Endometrial microvascular endothelial cells (primary cell): ENCODE data around the gene TEF. TPM values are rescaled to one million over a fixed set of nuclear protein-coding genes. Genes with fewer than 3 reads are reported as not detected.
"Not testable (repeated sequence)": the region's sequence is repeated elsewhere in the genome, so short reads cannot be mapped to it uniquely, and the experiment has no call there.

Experiments used
- in situ Hi-C: cut with HindIII; loops from 2 replicates; pipeline ENCODE4 v1.10.0; 2017; ENCODE audit warnings: low sequenced_read_pairs, low pct_unique_long_range_greater_than_20kb; ENCODE audit errors: inconsistent ontology term
- total RNA-seq: library from RNA; depleted of rRNA; stranded (reverse); fragments of >200 nt; gene quantifications from one replicate; pipeline ENCODE4 v1.2.3, GENCODE V29; 2015; ENCODE audit errors: inconsistent ontology term

The TEF gene
- total RNA-seq, 1 donor from 2014 or later, result 2.6 TPM

DNA sequence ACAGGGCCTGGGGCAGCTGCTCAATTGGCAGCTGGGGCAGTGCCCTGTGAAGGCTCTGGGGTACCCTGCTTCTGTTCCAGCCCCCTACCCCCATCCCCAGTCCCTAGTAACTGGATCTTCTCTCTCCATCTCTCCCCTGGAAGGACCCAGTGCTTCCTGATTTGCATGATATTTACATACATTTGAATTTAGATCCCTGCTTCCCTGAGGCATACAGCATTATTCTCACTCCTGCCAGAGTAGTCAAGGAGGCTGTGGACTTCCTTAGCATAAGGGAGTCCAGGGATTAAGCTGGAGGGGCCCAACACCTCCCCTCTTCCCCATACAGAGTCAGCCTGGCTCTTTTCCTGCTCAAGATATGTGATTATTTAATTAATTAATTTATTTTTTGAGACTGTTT lies 24.7 kb downstream of the TEF start:
- in situ Hi-C loops, result no loop called here

DNA sequence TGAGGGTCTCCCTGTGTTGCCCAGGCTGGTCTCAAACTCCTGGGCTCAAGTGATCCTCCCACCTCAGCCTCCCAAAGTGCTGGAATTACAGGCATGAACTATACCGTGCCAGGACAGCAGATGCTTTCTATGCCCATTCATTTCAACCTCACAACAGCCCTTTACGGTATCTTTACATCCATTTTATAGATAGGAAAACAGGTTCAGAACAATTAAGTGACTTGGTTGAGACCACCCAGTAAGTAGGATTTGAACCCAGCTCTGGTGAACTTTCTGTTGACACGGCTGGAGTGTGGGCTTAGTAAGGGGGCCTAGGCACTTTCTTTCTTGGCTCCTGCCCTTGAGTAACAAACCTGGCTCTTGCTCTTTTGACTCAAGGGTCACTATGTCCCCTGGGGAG lies 25.7 kb downstream of the TEF start:
- in situ Hi-C loops, result no loop called here

DNA sequence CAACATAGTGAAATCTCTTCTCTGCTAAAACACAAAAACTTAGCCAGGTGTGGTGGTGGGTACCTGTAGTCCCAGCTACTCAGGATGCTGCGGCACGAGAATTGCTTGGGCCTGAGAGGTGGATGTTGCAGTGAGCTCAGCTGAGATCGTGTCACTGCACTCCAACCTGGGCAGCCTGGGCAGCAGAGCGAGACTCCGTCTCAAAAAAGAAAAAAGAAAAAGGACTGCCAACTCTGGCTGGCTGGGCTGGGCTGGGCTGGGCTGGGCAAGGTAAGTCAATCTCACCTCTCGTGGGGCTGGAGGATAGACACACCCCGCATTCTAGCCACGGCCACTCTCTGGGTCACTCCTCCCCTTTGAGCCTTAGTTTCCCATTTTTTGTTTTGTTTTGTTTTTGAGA lies 26.9 kb downstream of the TEF start:
- in situ Hi-C loops, result no loop called here

GRCh38 chr22:41410311-41410751 lies 28.6 kb downstream of the TEF start:
- in situ Hi-C loops, result no loop called here

DNA sequence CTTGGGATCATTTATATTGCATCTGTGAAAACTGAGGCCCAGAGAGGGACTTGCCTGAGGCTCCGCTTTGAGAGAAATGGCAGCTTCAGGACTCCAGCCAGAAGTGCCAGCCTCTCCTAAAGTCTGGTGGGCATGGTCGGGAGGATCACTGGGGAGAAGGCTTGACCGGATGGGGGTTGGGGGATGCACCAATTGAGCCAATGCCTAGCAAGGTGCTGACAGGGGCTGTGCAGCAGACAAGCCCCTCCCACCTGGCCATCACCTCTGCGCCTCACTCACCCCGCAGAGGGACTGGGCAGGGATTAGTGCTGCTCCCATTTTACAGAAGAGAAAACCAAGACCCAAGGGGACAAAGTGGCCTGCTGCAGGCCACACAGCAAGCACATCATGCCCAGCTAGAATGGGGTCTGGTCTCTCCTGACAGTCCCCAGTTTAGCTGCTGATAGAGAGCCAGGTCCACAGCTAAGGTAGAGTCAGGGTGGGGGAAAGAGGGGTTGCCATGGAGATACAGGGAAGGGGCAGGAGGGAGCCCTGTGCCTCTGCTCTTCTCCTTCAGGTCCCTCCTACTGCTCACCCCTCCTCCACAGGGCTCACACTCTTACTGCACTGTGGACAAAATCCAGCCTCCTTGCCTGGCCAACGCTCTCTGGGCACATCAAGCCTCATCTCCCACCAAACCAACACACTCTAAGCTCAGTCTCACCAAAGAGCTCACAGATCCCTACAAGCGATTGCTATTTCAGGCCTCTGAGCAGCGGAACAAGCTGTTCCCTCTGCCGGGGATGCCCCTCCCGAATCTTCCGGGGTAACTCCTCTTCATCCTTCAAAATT lies 29.5 kb downstream of the TEF start:
- in situ Hi-C loops, result no loop called here

DNA sequence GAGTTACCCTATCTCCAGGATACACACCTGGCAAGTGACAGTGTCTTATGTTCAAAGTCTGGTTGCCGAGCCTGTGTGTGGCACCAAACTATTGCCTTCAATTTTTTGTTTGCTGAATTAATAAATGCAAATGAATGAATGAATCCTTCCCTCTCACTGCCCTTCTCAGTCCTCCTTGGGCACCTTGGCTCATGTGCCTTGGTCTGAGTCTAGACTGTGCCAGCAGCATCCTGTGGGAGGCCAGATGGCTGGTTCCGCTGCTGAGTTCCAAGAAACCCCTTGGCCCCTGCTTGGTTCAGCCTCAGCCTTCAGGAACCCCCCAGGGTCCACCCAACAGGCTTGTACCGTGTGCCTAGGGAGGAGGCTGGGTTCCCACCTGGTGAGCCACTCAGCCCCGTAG lies 33.8 kb downstream of the TEF start:
- in situ Hi-C loops, result no loop called here

GRCh38 chr22:41417622-41418390 lies 36.1 kb downstream of the TEF start:
- in situ Hi-C loops, result no loop called here

DNA sequence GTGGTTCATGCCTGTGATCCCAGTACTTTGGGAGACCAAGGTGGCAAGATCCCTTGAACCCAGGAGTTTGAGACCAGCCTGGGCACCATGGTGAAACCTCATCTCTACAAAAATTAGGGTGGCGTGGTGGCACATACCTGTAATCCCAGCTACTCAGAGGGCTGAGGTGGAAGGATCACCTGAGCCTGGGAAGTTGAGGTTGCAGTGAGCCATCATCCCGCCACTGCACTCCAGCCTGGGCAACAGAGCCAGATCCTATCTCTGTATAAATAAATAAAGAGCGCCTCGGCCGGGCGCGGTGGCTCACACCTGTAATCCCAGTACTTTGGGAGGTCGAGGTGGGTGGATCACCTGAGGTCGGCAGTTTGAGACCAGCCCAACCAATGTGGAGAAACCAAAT lies 37.0 kb downstream of the TEF start:
- in situ Hi-C loops, result no loop called here

GRCh38 chr22:41425660-41426365 lies 44.1 kb downstream of the TEF start:
- in situ Hi-C loops, result no loop called here

- in situ Hi-C loops, result no loop called here
Measured at GRCh38 chr22:41429232-41429950, 47.6 kb downstream of the TEF start.

DNA sequence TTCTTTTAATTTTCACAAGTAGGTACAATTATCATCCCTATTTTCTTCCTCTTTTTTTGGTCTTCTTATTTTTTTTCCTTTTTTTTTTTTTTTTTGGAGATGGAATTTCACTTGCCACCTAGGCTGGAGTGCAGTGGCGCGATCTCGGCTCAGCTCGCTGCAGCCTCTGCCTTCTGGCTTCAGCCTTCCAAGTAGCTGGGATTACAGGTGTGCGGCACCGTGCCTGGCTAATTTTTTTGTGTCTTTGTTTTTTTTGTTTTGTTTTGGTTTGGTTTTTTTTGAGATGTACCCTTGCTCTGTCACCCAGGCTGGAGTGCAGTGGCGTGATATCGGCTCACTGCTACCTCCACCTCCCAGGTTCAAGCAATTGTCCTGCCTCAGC lies 48.2 kb downstream of the TEF start:
- in situ Hi-C loops, result no loop called here

DNA sequence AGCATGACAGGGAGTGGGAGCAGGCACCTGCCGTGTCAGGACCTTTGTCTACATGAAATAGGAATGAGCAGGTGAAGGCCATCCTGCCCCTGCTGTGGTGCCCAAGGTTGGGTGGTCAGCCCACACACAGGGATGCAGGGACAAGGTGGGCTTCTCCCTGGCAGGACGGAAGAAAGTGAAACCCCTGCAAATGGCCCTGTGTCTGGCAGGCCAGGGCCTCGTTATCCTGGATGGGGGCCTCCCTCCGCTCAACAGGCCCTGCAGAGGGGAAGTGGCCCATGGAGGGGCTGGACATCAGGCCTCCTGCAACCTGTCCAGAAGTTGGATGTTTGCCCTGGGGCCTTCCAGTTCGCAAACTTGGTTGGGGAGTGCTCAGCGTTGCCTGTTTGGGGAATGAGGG lies 49.9 kb downstream of the TEF start:
- in situ Hi-C loops, result no loop called here

DNA sequence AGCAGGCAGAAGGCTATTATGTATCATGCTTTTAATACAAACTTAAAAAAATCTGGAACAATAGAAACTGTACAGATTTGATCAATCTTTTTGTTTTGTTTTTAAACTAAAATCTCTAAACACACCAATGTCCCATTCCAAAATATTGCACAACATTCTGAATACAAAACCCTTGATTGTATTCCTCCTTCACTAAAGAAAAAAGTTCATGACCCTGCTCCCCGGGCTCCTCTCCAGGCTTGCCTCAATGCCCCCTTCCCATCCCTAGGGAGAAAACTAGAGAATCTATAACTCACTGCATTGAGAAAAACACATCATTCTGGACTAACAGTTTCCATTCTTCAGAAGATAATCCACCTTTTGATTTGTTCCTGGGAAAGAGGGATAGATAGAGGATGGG lies 51.7 kb downstream of the TEF start:
- in situ Hi-C loops, result not testable (repeated sequence)

- in situ Hi-C loops, result not testable (repeated sequence)
Measured at GRCh38 chr22:41434361-41435003, 52.7 kb downstream of the TEF start.

DNA sequence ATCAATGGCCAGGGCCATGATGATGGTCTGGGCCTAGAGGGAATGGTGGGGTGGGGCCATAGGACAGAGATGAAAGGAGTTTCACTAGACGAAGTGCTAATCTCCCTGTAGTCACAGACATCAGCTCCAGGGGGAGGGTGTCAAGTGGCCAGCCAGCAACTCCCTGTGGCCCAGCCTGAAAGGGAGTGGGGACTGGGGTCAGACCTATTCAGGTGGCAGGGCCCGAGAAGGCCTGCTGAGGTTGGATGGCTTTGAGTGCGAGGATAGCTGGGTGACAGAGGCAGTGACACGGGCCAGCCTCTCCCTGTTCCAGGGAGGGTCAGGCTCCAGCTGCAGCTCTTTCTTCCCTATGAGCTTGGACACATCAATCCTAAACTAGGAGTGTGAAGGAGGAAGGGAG lies 53.8 kb downstream of the TEF start:
- in situ Hi-C loops, result no loop called here

DNA sequence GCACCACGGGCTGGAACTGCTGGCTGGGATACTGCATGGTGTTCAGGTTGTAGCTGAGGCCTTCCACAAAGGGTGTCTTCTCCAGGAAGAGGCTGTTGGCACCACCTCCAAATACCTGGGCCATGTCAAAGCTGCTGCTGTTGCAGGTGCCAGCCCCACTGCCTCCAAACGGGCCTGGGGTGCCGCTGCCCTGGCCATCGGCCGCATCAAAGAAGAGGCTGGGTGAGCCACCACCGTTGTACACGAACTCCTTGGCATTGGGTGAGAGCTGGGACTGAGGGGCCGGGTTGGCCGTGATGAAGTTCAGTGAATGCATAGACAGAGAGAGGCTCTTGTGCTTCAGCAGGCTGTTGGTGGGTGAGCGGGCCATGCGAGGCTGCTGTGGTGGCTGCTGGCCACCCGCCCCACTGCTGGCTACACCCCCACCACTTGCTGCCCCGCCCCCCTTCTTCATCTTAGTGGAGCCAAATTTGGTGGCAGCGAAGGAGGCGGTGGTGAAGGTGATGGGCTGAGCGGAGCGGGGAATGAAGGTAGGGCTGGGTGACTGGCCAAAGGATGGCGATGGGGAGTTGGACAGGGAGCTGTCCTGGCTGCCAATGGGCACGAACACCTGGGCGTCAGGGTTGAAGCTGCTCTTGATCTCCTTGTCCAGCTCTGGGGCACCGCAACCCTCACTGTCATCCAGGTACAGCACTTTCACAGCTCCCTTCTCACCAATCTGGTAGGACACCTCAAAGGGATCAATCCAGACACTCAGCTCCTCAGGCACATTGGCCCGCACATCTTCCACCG lies 54.8 kb downstream of the TEF start:
- in situ Hi-C loops, result no loop called here

DNA sequence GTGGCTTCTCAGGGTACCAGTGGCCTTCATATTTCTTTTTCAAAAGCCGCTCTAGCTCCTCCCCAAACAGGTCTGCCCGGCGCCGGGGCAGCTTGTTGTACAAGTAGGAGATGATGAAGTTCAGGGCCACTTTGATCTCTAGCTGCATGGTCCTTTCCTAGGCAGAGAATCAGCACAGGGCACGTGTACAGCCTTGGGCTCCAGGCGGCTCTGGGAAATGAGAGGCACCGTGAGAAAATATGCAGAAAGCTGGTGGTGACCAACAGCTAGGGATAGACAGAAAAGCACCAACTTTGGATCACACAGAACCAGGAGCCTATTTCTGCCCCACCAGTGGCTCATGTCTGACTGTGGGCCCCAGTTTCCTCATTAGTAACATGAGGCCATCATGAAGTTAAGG lies 55.5 kb downstream of the TEF start:
- in situ Hi-C loops, result no loop called here

DNA sequence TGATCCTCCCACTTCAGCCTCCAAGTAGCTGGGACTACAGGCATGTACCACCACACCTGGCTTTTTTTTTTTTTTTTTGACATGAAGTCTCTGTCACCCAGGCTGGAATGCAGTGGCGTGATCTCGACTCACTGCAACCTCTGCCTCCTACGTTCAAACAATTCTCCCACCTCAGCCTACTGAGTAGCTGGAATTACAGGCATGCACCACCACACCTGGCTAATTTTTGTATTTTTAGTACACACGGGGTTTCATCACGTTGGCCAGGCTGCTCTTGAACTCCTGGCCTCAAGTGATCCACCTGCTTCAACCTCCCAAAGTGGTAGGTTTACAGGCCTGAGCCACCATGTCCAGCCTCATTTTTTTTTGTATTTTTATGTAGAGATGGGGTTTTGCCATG lies 58.8 kb downstream of the TEF start:
- in situ Hi-C loops, result not testable (repeated sequence)
